Tibial artery (tissue), 4 donors: Measurements from ENCODE around the gene MUC5AC.

ENCODE experiments used
- DNase-seq, 2 donors: peaks; one replicate each; pipeline ENCODE4 v3.0.0-alpha.2; 2019
- H3K27ac ChIP-seq, 2 donors: fragments of 200-600 bp; sonication (generic) in 1 of 2; 1 replicate in 1 of 2; 2 replicates in 1 of 2; pipeline ENCODE4 v1.5.1; 2018 to 2019; ENCODE audit warnings: mild to moderate bottlenecking in 1 of 2
- H3K27me3 ChIP-seq, 2 donors: fragments of 200-600 bp; sonication (generic) in 1 of 2; one replicate each; pipeline versions ENCODE4 v1.5.1 to v1.6.0; 2016 to 2019
- H3K36me3 ChIP-seq, 3 donors: fragments of 200-600 bp; sonication (generic) in 2 of 3; one replicate each; pipeline ENCODE4 v1.5.1; 2016 to 2019; ENCODE audit warnings: mild to moderate bottlenecking in 2 of 3
- H3K4me1 ChIP-seq, 4 donors: fragments of 200-600 bp; sonication (generic) in 2 of 4; 1 replicate in 3 of 4; 2 replicates in 1 of 4; pipeline ENCODE4 v1.5.1; 2016 to 2019
- H3K4me3 ChIP-seq, 2 donors: fragments of 200-600 bp; sonication (generic) in 1 of 2; 1 replicate in 1 of 2; 2 replicates in 1 of 2; pipeline ENCODE4 v1.5.1; 2018 to 2019; ENCODE audit warnings: mild to moderate bottlenecking in 2 of 2
- H3K9me3 ChIP-seq, 3 donors: fragments of 200-600 bp; sonication (generic) in 1 of 3; one replicate each; pipeline ENCODE4 v1.5.1; 2016 to 2019
- intact Hi-C: fragments of 100-400 bp; cut with DNase I; formaldehyde crosslinking; loops from one replicate; pipeline ENCODE4 v1.15.0; 2023; ENCODE audit warnings: low total_unique reads
- TF ChIP-seq, protein P1 (sequence below), 2 experiments: fragments of 200-600 bp in 1 of 2; fragments of 450-650 bp in 1 of 2; IDR thresholded peaks; one replicate each; pipeline ENCODE4 v1.5.1; 2017 to 2019; ENCODE audit warnings: antibody characterized with exemption in 2 of 2, mild to moderate bottlenecking in 1 of 2, moderate library complexity in 1 of 2

Gene MUC5AC

GRCh38 chr11:1129611-1130160, 28.1 kb upstream of the MUC5AC start:
- DNase-seq, result peak; percentile 7 to 51
- intact Hi-C loops, result no loop called here

DNA sequence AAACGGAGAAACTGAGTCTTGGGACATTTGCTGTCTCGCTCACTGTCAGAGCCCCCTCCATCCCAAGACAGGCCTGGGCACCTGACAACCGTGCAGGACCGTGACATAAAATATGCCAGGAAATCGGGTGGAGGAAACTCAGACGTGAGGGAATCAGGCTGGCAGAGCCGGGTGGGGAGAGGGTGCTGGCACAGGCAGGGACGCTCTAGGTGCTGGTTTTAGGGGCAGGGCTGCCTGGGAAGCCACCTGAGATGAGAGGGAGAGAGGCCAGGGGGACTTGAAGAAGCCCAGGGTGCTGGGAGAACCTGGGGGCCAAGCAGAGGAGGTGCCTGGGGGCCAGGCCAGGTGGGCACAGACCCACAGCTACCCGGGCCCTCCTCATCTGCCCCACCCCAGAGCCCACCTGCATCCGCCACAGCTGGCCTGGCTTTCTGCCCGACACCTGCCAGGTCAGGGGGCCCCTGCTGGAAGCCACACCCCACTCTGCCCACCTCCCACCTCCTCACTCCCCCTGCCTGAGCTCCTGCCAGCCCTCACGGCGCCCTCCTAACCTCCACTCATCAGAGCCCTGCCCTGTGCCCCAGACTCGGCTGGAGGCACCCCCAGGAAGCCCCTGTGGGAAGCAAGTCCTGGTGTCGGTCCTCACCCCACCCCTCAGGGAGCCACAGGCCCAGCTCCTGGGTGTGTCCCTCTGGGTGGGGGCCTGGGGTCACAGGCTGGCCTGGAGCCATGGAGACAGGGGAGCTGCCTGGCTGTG, 27.3 kb upstream of the MUC5AC start:
- no peaks in the 10 kb centered on the region for H3K36me3 ChIP-seq
- intact Hi-C loops, result no loop called here
- H3K27me3 ChIP-seq, result peaks cover 0 to 49% of the 10 kb centered on the region in 2 donors
- DNase-seq, result peak; percentile 11 to 58
- H3K27ac ChIP-seq, result no peak overlapping the region
- H3K9me3 ChIP-seq, result peaks cover 0 to 10% (median 8%) of the 10 kb centered on the region in 3 donors
- H3K4me3 ChIP-seq, result no peak overlapping the region
- TF ChIP-seq, protein P1, sequence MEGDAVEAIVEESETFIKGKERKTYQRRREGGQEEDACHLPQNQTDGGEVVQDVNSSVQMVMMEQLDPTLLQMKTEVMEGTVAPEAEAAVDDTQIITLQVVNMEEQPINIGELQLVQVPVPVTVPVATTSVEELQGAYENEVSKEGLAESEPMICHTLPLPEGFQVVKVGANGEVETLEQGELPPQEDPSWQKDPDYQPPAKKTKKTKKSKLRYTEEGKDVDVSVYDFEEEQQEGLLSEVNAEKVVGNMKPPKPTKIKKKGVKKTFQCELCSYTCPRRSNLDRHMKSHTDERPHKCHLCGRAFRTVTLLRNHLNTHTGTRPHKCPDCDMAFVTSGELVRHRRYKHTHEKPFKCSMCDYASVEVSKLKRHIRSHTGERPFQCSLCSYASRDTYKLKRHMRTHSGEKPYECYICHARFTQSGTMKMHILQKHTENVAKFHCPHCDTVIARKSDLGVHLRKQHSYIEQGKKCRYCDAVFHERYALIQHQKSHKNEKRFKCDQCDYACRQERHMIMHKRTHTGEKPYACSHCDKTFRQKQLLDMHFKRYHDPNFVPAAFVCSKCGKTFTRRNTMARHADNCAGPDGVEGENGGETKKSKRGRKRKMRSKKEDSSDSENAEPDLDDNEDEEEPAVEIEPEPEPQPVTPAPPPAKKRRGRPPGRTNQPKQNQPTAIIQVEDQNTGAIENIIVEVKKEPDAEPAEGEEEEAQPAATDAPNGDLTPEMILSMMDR (IDR thresholded peaks at IDR 0.05), result no peak
- no peaks in the 10 kb centered on the region for H3K4me1 ChIP-seq

More at GRCh38 chr11:1129611-1130160, 28.1 kb upstream of the MUC5AC start:
- no peak overlapping the region for H3K27ac ChIP-seq
- H3K36me3 ChIP-seq, result no peaks in the 10 kb centered on the region
- TF ChIP-seq, protein P1 (IDR thresholded peaks at IDR 0.05), result no peak
- peaks cover 0 to 49% of the 10 kb centered on the region in 2 donors for H3K27me3 ChIP-seq
- H3K4me3 ChIP-seq, result no peak overlapping the region
- no peaks in the 10 kb centered on the region for H3K4me1 ChIP-seq
- peaks cover 0 to 10% (median 4%) of the 10 kb centered on the region in 3 donors for H3K9me3 ChIP-seq

GRCh38 chr11:1131033-1131911, 26.5 kb upstream of the MUC5AC start:
- TF ChIP-seq, protein P1 (IDR thresholded peaks at IDR 0.05), result no peak
- H3K4me3 ChIP-seq, result no peak overlapping the region
- H3K27ac ChIP-seq, result no peak overlapping the region
- intact Hi-C loops, result no loop called here
- peaks cover 0 to 10% (median 8%) of the 10 kb centered on the region in 3 donors for H3K9me3 ChIP-seq
- DNase-seq, result peak in 1 of 2 donors; percentile 49
- H3K36me3 ChIP-seq, result no peaks in the 10 kb centered on the region
- no peaks in the 10 kb centered on the region for H3K4me1 ChIP-seq
- H3K27me3 ChIP-seq, result peaks cover 0 to 48% of the 10 kb centered on the region in 2 donors

DNA sequence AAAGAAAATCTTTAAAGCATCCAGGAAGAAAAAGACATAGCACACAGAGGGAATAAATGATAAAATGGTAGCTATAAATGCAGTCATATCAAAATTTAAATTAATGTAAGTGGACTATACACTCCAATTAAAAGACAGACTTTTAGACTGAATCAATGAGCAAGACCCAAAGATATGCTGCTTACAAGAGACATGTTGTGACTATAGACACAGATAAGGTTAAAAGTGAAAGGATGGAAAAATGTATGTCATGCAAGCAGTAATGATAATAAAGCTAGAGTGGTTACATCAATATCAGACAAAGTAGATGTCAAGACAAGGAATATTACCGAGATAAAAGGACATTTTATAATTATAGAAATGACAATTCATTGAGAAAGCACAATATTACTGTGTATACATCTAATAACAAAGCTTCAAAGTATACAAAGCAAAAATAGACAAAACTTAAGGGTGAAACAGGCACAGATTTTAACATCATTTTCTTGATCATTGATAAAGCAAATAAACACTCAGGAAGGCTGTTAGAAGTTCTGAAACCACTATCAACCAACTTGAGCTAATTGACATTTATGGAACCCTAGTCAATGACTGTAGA, 22.8 kb upstream of the MUC5AC start:
- intact Hi-C loops, result no loop called here
- Histone ChIP-seq H3K4me1 (no peaks in the 10 kb centered on the region), H3K4me3 (no peak overlapping the region), H3K36me3 (no peaks in the 10 kb centered on the region), H3K9me3 (peaks cover 0 to 10% (median 8%) of the 10 kb centered on the region in 3 donors), H3K27me3 (peaks cover 0 to 21% of the 10 kb centered on the region in 2 donors), H3K27ac (no peak overlapping the region)
- DNase-seq, result no peak
- TF ChIP-seq, protein P1 (IDR thresholded peaks at IDR 0.05), result no peak

DNA sequence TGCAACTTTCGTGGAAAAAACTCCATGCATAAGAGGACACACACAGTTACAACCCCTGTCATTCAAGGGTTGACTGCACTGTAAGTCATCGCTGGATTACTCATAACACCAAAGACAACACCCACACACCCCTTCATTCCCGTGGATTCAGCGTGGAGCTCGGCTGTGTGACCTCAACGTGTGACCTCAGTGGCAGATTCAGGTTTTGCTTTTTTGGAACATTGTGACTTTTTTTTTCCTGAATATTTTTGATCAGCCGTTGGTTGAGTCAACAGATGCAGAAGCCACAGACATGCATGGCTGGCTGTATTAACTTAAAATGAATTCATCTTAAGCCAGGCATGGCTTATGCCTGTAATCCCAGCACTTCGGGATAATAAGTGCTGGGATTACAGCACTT, 19.7 kb upstream of the MUC5AC start:
- intact Hi-C loops, result no loop called here
- Histone ChIP-seq H3K27ac (no peak overlapping the region), H3K36me3 (no peaks in the 10 kb centered on the region), H3K4me1 (no peaks in the 10 kb centered on the region), H3K27me3 (peaks cover 0 to 10% of the 10 kb centered on the region in 2 donors), H3K4me3 (no peak overlapping the region), H3K9me3 (peaks cover 0 to 14% (median 8%) of the 10 kb centered on the region in 3 donors)
- DNase-seq, result no peak
- TF ChIP-seq, protein P1 (IDR thresholded peaks at IDR 0.05), result no peak
